Activated effector memory CD4-positive, alpha-beta T cell treated with anti-CD3 and anti-CD28 coated beads, Interleukin-2, amount 50 U/mL, for 16 hours (primary cell): ENCODE measurements around the gene ANAPC10.
"Not testable (repeated sequence)": the region's sequence is repeated elsewhere in the genome, so short reads cannot be mapped to it uniquely, and the experiment has no call there.

Experiments used
- DNase-seq: peaks from one replicate; pipeline ENCODE4 v3.0.0-alpha.2; 2020

Gene ANAPC10, protein sequence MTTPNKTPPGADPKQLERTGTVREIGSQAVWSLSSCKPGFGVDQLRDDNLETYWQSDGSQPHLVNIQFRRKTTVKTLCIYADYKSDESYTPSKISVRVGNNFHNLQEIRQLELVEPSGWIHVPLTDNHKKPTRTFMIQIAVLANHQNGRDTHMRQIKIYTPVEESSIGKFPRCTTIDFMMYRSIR

DNA sequence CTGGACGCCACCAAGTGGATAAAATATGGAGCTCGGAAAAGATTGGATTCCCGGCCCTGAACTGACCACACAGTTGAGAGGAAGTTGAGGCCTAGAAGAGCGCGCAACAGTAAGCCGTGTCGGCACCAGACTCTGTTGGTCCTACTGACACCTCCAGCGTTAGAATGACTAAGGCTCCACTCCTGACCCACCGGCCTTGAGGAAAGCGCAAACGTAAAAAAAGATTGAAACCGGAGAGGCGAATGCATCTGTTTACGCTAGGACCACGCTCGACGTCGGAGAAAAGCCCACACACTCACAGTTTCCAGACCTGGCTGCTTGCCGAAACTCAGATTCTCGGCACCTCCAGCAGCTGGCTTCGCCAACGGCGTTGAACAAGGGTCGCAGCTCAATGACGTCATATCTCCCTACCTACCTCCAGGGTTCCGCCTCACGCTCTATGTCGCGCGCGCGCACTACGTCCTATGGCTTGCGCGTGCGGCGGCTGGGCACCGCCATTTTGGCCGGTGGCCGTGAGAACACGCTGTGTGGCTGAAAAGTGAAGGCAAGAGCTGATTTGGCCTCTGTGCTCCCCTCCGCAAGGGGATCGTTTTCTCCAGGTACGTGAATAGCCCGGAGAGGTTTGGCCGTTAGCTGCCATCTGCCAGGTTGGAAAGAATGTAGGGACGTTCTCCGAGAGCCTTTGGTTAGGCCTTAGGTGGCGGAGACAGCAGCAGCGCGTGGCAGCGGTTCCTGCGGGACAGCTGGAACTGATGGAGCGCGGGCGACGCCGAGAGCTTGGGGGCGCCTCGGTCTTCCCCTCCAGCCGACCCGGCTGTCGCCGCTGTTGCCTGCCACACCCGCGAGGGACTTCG, at the start of gene ANAPC10, which contains the start of gene ABCE1:
Gene ANAPC10 (minus strand): TSS at position 376 of the 854 bp plus-strand sequence. CDS start 2,097 bp downstream, outside the sequence.
Gene ABCE1 (plus strand): TSS at position 491 of the 854 bp plus-strand sequence. CDS start 6,102 bp downstream, outside the sequence.
- peak; percentile 98 for DNase-seq

DNA sequence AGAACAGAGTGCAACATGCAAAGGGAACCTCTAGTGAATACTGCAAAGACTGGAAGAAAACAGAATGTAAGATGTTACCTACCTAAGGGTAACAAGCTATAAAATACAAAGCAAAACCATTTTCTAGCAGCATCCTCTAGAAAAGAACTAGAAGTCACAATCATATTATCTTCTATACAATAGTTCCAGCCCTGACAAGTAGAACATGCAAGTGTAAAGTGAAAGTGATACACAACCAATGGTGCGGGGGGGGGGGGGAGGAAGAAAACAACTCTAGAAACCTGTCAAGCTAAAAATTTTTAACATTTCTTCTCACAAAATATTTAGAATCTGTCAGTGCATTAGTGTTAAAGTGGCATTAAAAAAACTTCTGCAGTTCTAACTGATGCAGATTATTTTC, 38.2 kb upstream of the ANAPC10 start:
- not testable (repeated sequence) for DNase-seq

DNA sequence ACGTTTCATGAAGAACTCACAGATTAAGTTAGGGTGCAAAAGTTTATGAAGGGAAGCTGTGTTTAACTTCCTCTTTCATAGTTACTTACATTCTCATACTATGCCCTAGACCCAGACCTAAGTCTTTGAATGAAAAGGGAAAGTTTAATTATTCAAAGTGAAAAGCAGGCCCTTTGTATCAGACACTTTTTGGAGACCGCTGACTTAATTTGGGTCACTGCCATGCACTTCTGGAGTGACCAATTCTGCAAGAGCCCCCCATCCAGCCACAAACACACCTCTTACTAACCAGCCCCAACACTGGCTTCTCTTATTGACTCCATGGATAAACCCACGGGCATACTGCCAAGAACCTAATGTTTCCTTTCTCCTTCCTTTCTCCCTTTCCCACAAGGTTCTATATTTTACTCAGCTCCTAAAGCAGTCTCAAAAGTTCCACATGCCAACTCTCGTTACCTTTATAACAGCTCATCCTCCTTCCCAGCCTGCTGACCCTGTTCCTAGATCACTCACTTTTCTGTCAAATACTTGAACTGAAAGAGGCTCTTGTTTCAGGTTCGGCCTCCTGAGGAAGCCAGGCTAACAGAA, 34.6 kb upstream of the ANAPC10 start:
- no peak for DNase-seq

DNA sequence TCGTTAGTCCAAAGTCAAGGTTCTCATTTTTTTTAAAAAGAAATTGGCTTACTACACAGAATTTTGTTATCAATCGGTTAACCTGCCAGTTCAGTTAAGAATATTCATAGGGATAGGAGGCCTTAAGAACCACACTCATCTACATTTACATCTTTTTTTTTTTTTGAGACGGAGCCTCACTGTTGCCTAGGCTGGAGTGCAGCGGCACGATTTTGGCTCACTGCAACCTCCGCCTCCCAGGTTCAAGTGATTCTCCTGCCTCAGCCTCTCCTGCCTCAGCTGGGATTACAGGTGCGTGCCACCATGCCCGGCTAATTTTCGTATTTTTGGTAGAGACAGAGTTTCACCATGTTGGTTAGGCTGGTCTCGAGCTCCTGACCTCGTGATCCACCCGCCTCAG, 33.9 kb upstream of the ANAPC10 start:
- DNase-seq: no peak

DNA sequence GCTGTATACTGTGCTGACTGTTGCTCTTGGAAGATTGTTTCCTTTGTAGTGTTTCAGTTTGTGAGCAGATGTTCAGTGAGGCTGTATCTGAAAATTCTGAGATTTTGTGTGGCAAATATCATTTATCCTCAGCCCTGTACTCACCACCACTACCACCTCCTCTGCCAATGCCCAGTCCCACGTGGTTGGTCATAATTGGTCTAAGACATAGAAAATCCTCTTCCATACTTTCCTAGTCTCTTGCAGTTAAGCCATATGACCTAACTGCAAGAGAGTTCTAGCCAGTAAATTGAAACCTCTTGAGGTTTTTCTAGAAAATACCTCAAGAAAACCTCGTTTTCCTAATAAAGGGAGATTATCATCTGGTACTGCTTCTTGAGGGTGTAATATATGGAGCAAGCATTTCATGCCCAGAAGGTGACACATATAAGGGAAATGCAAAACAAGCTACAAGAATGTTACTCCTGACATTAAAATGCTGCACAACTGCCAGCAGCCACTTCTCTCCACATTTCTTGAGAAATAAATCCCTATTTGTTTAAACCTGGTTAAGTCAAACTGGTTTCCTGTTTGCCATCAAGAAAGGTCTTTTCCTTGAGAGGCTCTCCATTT, 32.9 kb upstream of the ANAPC10 start:
- DNase-seq: no peak

DNA sequence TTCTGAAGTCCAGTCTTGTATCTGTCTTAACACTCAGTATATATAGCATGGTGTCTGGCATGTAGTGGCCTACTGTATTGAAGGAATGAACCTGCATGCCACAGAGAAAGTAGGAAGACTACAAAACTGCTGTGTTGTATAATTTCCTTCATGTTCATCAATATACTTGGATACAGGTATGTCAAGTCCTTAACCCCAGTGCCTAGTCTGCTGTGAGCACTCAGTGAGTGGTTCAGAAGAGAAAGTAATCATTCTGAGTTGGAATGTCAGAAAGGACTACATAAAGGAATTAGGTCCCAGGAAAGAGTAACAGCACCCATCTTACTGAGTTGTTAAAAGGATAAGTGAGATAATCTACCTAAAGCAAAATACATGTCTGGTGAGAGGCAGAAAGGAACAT, 32.1 kb upstream of the ANAPC10 start:
- no peak for DNase-seq

DNA sequence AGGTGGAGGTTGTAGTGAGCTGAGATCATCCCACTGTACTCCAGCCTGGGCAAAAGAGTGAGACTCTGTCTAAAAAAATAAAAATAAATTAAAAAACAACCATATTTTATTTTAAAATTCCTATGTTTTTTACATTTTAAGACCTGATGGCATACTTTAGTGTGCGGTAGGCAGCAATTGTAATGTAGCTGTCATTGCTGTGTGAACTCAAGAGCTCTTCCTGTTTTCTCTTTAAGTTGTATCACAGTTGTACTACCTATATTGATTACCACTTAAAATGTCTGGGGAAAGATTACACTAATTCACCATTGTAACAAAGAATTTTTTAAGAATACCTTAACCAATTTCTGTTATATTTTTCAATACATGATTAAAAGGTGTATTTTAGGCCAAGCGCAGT, 27.4 kb upstream of the ANAPC10 start:
- DNase-seq: no peak

DNA sequence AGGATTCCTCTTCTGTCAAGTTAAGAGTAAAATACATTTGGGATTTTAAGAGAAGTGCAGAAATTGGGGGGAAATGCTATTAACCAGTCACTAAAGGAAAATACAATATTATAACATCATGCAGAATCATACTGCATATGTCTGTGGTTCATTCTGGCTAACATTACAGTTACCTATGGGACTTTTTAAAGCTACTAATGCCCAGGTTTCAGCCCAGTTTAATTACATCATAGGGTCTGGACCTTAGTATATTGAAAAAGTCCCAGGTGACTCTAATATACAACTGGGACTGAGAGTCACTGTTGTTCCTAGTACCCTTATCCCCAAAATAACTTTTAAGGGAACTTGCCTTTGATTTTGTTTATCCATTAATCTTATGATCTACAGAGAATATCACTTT, 10.1 kb upstream of the ANAPC10 start:
- no peak for DNase-seq

DNA sequence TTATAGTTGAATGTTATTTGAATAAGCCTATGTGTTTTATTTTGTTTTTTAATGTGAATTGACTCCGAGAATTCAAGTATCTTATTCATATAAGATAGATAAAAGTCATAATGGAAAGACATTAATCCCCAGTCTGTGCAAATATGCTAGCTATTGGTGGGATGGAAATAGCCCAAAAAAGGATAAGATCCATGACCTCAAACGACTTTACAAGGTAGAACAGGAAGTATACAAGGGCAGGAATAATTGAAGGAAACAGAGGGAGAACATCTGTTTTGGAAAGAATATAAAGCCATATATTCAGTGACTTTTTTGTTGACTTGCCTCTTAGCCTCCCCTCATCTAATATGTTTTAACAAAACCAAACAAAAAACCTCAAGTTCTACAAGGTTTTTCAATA, 9.1 kb upstream of the ANAPC10 start:
- DNase-seq: no peak

DNA sequence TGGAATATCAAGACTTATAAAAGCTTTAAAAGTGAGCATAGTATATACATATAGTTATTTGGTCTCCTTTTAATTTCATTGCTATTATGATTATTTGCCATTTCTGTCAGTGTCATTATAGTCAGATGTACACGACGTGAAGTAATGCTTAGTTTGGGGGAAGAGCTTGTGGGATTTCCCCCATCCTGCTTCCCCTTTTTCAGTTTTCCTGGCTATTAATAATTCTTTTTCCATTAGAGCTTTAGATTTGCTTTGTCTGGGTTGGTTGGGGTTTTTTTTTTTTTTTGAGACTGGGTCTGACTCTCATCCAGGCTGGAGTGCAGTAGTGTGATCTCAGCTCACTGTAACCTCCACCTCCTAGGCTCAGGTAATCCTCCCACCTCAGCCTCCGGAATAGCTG, 5.5 kb upstream of the ANAPC10 start:
- DNase-seq: no peak

DNA sequence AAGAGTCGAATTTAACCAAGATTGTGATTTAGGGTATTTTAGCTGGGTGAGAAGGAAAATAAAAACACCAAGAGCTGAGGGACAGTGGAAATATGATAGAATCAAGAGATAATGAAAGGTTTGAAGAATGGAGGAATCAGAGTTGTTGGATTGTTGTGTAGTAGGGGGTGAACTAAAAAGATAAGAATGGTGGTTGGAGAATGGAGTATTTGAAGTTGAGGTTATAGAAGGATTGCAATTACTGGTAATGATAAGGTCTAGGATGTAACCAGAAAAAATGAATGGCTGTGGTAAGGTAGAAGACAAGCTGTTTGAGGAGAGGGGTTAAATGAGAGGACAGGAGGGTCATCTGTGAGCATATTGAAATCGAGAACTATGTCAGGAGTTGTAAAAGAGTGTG, 4.6 kb upstream of the ANAPC10 start:
- DNase-seq: no peak

DNA sequence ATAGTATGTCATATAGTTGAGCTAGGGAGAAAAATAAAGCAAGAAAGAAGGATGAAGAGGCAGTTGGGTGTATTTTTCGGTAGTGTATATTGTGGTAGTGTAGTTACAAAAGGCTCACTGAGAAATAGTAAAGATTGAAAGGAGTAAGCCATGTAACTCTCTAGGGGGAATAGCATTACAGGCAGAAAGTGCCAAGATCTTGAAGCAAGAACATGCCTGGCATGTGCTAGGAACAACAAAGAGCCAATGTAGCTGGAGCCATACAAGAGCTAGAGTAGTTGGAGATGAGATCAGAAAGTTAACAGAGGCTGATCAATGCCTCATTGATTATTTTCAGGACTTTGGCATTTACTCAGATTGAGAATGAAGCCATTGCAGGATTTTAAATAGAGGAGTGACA, 3.1 kb upstream of the ANAPC10 start:
- no peak for DNase-seq

DNA sequence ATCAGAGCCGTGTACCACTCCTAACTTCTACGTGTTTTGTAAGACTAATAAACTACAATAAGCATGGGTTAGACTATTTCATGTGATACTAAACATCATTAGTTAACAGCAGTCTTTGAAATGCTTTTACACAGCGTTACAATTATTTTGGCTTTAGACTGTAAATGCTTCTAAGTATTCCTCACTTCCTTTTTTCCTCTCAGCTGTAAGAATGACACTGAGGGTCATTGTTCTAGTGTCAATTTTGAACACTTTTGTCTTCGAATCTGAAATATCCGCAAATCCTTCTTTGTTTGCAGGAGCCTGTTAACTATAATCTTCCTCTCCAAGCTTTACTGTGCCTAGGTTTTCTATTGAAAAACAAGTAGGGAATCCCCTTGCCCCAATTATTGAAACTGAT, 1.7 kb upstream of the ANAPC10 start:
- no peak for DNase-seq

DNA sequence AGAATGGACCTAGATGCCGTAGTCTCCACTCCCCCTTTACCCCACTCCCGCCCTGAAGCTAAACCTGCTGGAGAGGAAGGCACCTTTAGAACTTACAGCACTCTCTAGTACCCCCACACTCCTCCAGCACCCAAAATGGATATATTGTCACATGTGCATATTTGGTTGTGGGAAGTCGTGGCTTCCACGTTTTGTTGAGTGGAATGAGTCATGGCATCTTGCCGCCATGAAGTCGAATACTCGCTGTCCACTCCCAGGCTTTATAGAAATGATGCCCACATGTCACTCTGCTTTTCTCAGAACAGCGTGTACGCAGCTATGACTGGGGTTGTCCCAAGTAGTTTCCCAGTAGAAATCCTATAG, 660 bp upstream of the ANAPC10 start:
- no peak for DNase-seq

DNA sequence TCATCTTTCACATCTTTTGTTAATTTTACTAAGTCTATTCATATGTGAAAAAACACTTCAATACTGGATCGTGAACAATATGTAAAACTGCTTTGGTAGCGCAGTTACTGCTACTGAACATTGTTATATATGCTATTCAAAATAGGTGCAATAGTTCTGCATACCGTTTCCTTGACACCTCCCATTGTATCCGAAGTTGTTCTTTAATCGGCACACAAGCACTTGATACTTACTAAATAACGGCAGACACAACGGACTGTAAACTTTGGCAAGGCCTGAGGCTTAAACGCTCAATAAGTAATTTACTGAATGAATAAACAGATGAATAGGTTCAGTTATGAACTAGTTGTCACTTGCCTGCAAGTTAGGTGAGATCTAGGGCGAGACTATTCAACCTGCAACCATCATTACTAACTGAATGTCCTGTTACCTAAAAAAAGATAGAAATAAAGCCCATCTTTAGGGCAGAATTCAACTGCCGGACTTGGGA, 620 bp downstream of the ANAPC10 start:
- DNase-seq: no peak

DNA sequence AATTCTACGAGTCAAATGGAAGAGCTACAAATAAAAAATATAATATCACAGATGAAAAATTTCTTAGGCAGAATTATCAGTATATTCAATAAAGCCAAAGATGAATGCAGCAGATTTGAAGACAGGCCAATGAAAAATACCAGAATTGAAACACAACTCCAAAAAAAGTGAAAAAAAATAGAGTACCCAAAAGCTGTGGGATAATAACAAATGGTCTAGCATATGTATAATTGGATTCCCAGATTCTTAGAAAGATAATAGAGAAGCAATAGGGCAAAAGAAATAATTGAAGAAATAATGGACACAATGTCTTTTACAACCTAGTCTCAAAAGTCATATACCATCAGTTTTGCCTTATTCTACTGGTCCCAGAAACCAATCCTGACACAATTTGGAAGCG, 4.4 kb downstream of the ANAPC10 start:
- no peak for DNase-seq

DNA sequence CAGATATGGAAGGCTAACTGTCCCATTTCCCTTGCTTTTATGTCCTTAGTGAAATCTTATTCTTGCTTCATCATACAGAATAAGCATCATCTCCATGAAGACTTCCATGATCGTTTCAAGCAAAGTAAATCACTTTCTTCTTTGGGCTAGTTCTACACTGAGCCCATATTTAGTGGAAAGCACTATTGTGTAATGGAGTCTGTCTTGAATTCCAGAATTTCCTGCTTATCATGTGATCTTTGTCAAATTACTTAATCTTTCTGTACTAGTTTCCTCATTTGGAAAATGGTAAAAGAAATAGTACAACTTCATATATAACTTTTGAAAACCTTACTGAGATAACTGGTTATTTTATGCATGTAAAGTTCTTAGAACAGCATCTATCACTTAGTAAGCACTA, 7.6 kb downstream of the ANAPC10 start:
- no peak for DNase-seq

DNA sequence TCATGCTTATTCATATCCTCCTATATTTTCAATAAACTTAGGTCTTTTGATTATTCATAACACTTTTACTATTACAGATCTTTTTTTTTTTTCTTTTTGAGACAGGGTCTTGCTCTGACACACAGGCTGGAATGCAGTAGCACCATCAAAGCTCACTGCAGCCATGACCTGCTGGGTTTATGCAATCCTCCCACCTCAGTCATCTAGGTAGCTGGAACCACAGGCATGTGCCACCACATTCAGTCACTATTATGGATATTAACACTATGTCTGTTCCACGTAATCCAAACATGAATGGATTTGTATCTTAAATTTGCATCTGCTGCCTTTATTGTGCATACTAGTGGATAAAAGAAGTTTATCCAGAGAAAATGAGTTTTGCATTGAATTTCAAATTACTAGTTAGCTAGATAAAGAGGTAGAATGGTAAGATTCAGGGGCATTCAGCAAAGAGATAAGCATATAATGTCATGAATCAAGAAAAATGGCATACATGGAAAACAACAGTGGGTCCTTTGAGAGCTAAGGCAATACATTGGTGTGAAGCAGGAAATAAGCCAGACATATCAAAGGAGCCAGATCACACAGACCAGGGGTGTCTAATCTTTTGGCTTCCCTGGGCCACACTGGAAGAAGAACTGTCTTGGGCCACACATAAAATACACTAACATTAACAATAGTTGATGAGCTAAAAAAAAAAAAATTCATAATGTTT, 13.9 kb downstream of the ANAPC10 start:
- DNase-seq: no peak

DNA sequence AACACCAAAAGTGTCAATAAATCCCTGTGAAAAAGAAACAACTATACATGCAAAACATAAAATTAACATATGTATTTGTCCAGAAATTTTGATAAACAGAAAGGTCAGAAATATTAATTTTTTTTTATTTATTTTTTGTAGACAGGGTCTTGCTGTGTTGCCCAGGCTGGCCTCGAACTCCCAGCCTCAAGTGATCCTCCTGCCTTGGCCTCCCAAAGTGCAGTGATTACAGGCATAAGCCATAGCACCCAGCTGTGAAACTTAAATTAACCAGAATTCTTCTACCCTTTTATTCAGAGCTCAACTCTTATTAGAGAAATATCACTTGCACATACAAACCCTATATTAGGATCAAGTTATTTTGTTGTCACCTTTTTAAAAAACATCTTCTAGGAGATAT, 16.2 kb downstream of the ANAPC10 start:
- no peak for DNase-seq

DNA sequence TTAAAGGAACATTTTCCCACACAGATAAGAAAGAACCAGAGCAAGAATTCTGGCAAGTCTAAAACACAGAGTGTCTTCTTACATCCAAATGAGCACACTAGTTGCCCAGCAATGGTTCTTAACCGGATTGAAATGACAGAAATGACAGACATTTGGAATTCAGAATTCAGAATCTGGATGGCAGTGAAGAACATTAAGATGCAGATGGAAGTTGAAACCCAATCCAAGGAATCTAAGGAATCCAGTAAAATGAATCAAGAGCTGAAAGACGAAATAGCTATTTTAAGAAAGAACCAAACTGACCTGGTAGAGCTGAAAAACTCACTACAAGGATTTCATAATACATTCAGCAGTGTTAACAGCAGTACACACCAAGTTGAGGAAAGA, 21.5 kb downstream of the ANAPC10 start:
- no peak for DNase-seq

DNA sequence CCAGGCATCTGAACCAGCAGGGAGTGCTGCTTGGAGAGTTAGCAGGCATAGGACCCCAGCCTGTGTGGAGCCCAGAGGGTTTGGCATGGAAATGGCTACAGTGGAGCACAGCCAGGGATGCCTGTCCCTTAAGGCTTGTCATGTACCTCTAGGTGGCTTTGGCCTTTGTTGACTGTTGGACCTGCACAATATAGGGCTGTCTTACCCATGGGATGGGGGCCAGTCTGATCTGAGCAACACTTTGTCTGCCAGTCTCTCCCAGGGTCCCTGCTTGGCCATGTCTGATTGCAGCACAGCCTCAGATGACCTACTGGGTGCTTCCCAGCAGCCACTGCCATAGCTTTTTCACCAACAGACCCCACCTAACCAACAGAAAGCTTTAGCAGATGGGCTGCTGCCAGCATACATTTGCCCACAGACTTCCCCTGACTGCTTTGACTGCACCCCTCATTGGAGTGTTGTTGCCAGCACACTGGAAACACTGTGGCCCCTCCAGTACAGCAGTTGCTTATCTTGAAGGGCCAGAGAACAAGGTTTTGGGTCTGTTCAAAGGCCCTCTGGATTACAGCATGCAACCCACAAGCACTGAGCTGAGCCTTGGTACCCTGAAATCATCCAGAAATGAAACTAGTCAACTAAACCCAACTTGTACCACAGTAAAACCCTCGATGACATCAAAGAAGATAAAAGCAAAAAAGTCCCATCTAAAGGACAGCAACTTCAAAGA, 22.1 kb downstream of the ANAPC10 start:
- no peak for DNase-seq

DNA sequence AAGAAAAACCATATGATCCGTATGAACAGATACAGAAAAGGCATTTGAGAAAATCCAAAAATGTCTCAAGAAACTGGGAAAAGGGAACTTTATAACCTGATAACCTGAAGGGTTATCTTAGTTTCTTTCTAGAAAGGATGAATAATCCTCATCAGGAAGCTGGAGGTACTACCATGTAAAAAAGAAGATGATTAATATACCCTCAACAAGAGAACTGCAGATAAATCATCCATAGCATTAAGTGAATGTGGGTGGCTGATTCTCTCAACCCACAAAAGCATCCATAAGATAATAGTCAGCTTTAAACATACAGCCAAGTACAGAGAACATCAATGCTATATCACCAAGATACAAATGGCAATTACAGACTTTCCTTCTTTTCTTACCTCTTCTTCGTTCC, 26.4 kb downstream of the ANAPC10 start:
- no peak for DNase-seq
